GM12892 (cell line): ENCODE results near the gene ARHGAP10.

Experiments used
- POLR2A ChIP-seq: IDR thresholded peaks from 2 replicates; pipeline ENCODE4 v1.6.1; 2011; ENCODE audit warnings: low read depth, low read length, control low read depth
- POLR2AphosphoS5 ChIP-seq: IDR thresholded peaks from 2 replicates; pipeline ENCODE4 v1.6.1; 2011; ENCODE audit warnings: low read depth, low read length, control low read depth
- TAF1 ChIP-seq: IDR thresholded peaks from 2 replicates; pipeline ENCODE4 v1.6.1; 2011; ENCODE audit warnings: low read depth, mild to moderate bottlenecking, control low read depth, low read length, borderline replicate concordance

DNA sequence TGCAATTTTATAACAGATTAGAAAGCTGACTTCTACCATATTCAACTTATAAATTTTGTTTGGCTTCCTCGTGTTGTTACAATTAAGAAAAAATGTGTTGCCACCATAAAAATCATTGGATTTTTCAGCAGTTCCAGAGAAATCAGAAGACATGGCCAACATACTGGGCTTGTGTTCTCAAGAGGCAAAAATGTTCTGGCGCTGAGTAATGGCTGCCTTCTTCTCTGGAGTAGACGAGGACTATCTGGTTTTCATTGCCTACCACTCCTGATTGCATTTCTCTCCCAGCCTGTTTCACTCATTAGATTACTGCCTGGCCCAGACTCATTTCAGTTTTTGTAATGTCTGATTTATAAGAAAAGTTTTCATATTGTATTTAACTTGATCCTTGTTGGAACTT, 122.3 kb downstream of the ARHGAP10 start:
- no peak for TF ChIP-seq POLR2AphosphoS5
- TF ChIP-seq POLR2A = no peak
- no peak for TF ChIP-seq TAF1
